GM19240 (cell line): ENCODE data around the gene NEDD4L.
"Not testable (repeated sequence)": the region's sequence is repeated elsewhere in the genome, so short reads cannot be mapped to it uniquely, and the experiment has no call there.

Experiments
- DNase-seq: peaks from one replicate; pipeline ENCODE4 v3.0.0; 2011; ENCODE audit warnings: low spot score; ENCODE audit not compliant: insufficient read length

The NEDD4L gene

DNA sequence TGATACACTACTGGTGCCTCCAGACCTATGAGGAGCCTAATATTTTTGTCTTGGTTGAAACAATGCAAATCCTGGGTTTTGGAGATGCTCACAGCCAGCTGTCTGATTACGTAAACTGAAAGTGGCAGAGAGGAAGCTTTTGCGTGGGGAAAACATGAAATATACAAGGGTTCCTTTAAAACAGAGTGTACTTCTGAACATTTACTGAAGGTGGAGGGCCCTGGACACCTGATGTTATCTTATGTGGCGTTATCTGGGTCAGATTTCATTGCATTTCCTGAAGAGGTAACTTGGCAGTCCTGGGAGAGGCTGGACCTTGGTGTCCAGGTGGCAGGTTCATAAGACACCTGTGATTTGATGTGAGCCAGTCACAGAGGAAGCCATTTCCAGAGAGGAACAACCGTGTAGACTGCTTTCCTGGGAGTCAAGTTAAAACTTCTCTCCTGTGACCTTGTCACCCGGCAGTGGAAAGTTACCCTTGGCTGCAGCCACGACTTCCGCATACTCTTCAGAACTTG is 105.0 kb downstream of the NEDD4L start:
- DNase-seq, result no peak

DNA sequence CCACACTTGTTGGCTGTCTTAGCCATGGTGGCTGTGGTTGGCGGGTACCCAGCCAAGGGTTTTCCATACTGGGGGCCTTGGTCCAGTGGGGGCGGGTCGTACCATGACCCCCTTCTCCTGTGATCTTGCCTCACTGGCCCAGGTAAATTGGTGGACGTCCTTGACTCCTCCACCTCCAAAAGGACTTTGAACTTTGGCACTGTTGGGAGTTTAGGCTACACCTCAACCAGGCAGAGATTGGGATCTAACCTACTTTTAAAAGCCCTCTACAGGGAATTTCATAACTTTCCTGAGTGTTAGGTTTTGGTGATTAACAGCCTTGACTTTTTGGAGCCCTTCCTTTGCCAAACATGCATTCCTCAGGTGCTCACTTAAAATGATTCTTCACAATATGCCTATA is 106.7 kb downstream of the NEDD4L start:
- no peak for DNase-seq

DNA sequence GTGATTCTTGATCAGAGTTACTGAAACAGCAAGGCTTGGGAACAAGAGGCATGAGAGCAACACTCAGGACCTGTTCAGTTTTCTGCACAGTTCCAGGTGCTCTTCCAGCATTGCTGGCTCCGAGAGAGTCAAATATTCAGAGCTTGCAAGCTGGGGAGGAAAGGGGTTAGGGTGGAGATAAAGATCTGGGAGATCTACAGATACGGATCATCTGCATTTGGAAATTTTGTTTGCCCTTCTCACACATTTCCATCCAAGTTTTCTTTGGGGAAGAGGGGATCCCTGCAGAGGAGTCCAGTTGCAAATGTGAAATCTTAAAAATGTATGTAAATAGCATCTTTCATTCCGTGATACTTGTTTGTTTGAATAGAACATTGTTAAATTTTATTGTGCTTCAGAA is 108.2 kb downstream of the NEDD4L start:
- no peak for DNase-seq

- no peak for DNase-seq
These were observed 108.9 kb downstream of the NEDD4L start for GRCh38 chr18:58152891-58153290.

GRCh38 chr18:58156516-58156915 is 112.5 kb downstream of the NEDD4L start:
- DNase-seq, result no peak

DNA sequence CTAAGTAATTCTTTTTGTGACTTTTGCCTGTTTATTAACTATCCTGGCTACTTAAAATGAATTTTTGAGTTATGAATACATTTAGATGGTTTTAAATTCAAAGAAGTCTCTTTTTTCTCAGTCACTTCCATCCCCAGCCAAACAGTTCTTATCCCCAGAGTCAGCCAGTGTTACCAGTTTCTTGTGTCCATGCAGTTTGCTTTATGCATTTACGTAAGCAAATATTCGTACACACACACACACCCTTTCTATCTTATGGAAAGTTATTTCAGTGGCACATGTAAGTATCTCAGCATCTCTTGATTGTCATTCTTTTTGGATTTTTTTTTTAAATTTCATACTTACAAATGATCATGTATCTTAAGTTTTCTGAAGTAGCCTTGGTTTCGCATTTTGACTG is 113.2 kb downstream of the NEDD4L start:
- no peak for DNase-seq

- no peak for DNase-seq
These were observed 114.0 kb downstream of the NEDD4L start for GRCh38 chr18:58158008-58158407.

DNA sequence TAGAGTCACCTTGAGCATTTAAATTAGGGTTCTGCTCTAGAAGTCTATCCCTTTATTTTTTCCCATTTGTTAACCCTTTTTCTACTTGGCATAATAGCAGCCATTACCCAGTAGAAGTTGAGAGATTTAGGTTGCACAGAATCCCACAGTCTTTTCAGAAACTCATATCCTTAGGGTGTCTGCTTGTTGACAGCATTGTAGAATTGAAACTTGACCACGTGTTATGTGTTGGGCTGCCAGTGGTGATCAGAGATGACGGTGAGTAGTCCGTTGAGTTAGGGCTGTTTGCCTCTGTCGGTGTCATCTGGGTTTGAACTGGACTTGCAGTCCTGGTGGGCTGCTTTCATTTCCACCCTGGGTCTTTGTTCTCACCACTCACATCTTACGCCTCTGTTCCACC is 114.4 kb downstream of the NEDD4L start:
- DNase-seq, result no peak

- DNase-seq, result no peak
These were observed 117.6 kb downstream of the NEDD4L start for GRCh38 chr18:58161659-58162058.

DNA sequence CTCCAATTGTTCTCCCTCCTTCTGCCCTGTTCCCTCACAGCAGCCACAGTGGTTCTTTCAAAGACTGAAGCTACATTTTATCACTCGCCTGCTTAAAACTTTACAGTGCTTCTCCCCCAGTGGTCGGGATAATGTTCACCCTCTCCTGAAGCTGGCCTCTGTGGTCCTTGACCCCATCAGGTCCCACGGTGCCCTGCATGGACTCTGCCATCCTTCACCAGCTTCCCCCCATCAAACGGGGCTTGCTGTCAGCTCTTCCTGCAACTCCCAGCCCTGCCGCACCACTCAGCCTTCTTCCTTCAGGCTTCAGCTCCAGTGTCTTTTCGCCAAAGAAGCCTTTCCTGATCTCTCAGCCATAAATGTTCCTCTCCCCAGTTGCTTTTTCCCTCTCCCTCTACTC is 118.1 kb downstream of the NEDD4L start:
- DNase-seq, result no peak

DNA sequence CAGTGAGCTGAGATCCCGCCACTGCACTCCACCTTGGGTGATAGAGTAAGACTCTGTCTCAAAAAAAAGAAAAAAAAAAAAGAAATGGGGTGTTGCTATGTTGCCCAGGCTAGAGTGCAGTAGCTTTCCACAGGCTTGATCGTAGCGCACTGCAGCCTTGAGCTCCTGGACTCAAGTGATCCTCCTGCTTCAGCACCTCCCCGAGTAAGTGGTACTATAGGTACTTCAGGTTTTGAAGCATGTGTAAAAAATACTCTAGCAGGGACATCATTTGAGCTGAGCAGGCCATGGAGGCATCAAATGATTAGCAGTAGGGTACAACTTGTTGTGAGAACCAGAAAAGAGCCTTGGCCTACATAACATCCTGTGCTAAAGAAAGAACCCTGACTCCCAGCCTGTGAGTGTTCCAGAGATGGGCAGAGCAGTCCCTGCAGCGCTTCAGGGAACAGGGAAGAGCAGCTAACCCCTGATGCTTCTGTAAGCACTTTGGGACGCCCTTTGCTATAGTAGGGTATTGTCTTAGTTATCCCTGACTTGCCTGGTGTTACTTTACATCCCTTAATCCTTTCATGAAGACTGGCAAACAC is 119.1 kb downstream of the NEDD4L start:
- DNase-seq, result no peak

DNA sequence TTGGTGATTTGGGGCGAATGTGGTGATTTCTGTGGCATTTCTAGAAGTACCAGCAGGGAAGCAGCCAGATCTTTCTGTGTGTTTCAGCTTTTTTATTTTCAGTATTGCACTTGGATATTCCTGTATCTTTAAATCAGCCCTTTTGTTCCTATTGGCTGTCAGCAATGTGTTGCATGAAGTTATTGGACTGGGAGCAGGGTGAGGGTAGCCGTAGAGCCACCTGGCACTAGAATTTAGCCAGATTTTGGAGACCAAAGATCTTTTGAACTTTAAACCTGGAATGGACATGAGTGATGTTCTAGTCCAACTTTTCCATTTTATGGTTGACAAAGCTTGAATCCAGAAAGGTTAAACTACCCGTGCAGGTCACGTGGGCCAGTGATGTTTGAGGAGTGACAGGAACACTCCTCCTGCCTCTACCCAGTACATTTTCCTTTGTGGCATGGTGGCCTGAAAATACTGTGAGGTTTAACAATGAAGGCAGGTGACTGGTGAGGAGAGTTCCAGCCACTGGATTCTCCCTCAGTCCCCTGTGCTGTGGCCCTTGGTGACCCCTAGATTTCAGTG is 122.3 kb downstream of the NEDD4L start:
- no peak for DNase-seq

DNA sequence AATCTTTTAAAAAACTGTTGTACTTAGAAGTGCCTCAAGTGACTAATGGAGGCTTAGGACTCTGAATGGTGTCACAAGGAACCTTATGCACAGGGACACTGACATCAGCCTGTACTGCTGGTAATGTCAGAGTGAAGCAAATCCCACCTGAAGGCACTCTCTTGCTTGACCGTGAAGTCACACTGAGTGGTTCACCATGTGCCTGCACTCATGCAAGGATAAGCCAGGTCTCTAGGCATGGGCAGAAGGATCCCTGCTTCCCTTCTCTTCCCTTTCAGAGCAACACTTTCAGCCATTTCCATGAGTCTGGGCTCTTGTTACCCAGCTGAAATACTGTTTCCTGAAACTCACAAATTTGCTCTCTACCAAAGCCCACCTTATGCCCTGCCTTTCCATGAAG is 123.0 kb downstream of the NEDD4L start:
- no peak for DNase-seq

- no peak for DNase-seq
These were observed 124.2 kb downstream of the NEDD4L start for GRCh38 chr18:58168221-58168620.

- no peak for DNase-seq
These were observed 125.0 kb downstream of the NEDD4L start for GRCh38 chr18:58168993-58169392.

DNA sequence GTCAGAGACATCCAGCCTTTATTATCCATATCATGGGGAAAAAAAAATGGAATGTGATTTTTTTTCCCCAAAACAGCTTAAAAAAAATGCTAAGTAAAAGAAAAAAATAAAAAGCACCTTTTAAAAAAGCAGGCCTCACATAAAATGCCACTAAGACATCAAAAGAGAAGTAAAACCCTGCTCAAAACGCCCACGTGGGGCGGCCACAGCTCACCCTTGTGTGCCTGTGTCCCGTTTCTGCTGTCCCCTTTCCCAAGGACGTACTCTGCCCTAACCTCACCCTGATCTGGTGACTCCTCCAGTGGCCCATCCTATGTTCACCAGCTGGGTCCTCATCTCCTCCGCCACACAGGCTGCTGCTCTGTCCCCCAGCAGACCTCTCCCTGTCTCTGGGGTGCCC is 125.4 kb downstream of the NEDD4L start:
- no peak for DNase-seq

DNA sequence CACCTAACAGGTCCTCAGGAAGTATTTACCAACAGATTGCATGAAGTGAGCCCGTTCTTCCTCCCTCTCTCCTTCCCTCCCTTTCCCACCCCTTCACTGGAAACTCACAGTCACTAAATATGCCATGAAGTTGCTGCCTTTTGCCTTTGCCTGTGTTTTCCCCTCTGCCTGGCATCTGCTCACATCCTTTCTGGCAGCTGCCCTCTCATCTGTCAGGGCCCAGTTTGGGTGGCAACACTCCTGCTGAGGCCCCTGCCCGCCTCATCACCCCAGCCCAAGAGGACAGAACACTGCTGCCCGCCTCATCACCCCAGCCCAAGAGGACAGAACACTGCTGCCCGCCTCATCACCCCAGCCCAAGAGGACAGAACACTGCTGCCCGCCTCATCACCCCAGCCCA is 126.0 kb downstream of the NEDD4L start:
- DNase-seq, result not testable (repeated sequence)

- no peak for DNase-seq
These were observed 128.0 kb downstream of the NEDD4L start for GRCh38 chr18:58172031-58172430.

GRCh38 chr18:58174285-58174684 is 130.3 kb downstream of the NEDD4L start:
- no peak for DNase-seq

DNA sequence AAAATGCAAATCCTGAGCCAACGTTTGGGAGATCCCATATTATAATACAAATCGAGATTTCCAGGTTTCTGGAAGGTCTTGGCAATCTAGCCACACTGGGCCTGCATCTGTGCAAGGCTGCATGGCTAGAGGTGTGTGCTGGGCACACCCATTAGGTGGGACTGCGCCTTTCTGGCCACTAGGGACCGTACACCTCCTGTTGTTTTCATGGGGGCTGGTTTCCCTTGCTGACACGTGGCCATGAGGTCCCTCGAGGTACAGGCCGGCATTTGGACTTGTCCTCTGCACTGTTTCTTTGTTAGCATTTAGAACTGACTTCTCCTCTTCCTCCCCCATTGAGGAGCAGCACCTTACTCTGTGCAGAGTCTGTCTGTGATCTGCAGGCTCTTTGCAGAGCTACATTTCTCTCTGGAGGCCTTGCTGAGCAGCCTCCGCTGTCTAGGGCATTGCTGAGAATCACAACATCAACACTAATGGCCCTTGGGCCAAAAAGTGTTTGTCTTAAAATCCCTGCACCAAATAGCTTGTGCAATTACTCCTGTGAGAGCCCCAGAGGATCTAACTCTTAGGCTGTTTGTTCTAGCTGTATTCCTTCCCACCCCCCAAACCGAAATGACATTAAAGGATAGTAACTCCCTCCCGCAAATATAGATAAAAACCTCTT is 131.2 kb downstream of the NEDD4L start:
- DNase-seq, result no peak

DNA sequence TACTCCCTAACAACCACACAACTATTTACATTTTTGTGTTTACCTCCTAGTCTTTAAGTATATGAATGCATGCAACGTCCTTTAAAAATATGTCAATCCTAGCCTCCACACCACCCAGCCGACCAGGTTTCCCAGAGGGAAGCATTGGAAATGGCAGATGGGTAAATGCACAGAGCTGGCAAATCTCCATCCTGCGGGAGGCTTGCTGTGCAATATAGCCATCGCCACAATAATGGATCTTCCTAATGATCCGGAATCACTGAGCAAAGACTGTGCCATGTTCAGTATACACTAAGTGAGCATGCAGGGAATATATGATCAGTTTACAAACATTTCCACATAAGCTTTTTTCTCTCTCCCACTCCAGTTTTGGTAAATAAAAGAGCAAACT is 131.8 kb downstream of the NEDD4L start:
- DNase-seq, result no peak

DNA sequence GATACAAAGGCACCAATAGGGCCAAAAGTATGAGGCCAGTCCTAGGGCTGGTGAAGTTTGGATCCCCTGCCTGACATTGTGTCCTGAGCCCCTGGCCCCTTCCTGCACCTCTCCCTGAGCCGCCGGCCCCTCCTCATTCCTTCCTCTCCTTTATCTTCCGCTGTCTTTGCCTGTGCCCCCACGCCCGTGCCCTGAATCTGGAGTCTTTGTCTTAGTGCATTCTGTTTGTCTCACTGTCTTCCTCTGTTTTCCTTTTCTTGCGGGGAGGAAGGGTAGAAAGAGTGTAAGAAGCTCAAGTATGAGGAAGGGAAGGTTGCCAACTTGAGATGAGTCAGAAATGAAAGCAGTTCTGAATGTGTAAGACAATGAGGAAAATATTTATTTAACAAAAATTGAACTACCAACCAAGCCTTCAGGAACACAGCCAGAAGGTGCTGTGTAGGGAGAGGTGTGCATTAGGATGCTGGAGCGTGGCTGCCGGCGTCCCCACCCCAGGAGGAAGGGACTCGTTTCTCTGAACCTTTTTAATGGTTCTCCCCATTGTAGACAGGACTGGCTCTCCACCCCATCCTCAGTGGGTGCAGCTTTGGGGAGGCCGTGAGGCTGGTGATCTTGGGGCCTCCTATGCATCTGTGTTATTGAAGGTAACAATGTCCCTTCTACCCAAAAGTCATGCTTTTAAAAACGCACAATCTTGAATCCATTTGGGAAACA is 133.1 kb downstream of the NEDD4L start:
- no peak for DNase-seq
